Uterus (tissue), 4 donors: Measurements from ENCODE around the gene AKR1E2. TPM values are rescaled to one million over a fixed set of nuclear protein-coding genes. Genes with fewer than 3 reads are reported as not detected.

Experiments
- DNase-seq, 2 donors: peaks; one replicate each; pipeline ENCODE4 v3.0.0-alpha.2; 2019 to 2020
- H3K27ac ChIP-seq, 2 donors: fragments of 200-600 bp; sonication (generic); 1 replicate in 1 of 2; 2 replicates in 1 of 2; pipeline ENCODE4 v1.5.1; 2016 to 2018
- H3K27me3 ChIP-seq, 2 donors: fragments of 200-600 bp; sonication (generic); one replicate each; pipeline ENCODE4 v1.5.1; 2018 to 2019; ENCODE audit warnings: control low read depth in 1 of 2
- H3K36me3 ChIP-seq, 2 donors: fragments of 200-600 bp; sonication (generic); one replicate each; pipeline ENCODE4 v1.5.1; 2019; ENCODE audit warnings: control low read depth in 1 of 2
- H3K4me1 ChIP-seq, 2 donors: fragments of 200-600 bp; sonication (generic); one replicate each; pipeline ENCODE4 v1.5.1; 2018 to 2019; ENCODE audit warnings: control low read depth in 1 of 2
- H3K4me3 ChIP-seq, 2 donors: fragments of 200-600 bp; sonication (generic); 1 replicate in 1 of 2; 2 replicates in 1 of 2; pipeline ENCODE4 v1.5.1; 2018 to 2019; ENCODE audit warnings: mild to moderate bottlenecking in 1 of 2
- H3K9me3 ChIP-seq, 2 donors: fragments of 200-600 bp; sonication (generic); one replicate each; pipeline ENCODE4 v1.5.1; 2019; ENCODE audit warnings: control low read depth in 1 of 2
- CTCF ChIP-seq, 4 experiments: fragments of 200-600 bp in 2 of 4; fragments of 450-650 bp in 2 of 4; sonication (generic) in 2 of 4; IDR thresholded peaks; one replicate each; pipeline ENCODE4 v1.5.1; 2016 to 2019; ENCODE audit warnings: antibody characterized with exemption in 4 of 4, mild to moderate bottlenecking in 2 of 4, moderate library complexity in 1 of 4
- POLR2A ChIP-seq, 2 donors: fragments of 450-650 bp; IDR thresholded peaks; one replicate each; pipeline ENCODE4 v1.6.1; 2016; ENCODE audit warnings: antibody characterized with exemption in 2 of 2, mild to moderate bottlenecking in 1 of 2, moderate library complexity in 1 of 2
- intact Hi-C: fragments of 100-400 bp; cut with DNase I; formaldehyde crosslinking; loops from one replicate; pipeline ENCODE4 v1.15.1; 2023; ENCODE audit warnings: low total_unique reads
- total RNA-seq, 4 donors: library from RNA; depleted of rRNA in 3 of 4; stranded (reverse); fragments of >200 nt in 3 of 4; gene quantifications; one replicate each; pipeline versions ENCODE4 v1.1.0 to v1.2.4, GENCODE V29; 2014 to 2023
- donor health status: DM: yes; HTN: yes; CAD: no.

AKR1E2 gene
- total RNA-seq, 4 donors from 2014 or later: 1.8 to 31.3 (median 16.1) TPM

GRCh38 chr10:4838743-4839142 lies 12.7 kb downstream of the AKR1E2 start:
- H3K4me3 ChIP-seq: no peak overlapping the region
- H3K27ac ChIP-seq: no peak overlapping the region
- DNase-seq: no peak
- intact Hi-C loops: no loop called here
- no peak for TF ChIP-seq POLR2A (IDR thresholded peaks at IDR 0.05)
- TF ChIP-seq CTCF (IDR thresholded peaks at IDR 0.05): no peak
- H3K36me3 ChIP-seq: no peaks in the 10 kb centered on the region
- H3K4me1 ChIP-seq: no peaks in the 10 kb centered on the region
- H3K27me3 ChIP-seq: no peaks in the 10 kb centered on the region
- no peaks in the 10 kb centered on the region for H3K9me3 ChIP-seq

- Histone ChIP-seq H3K36me3 (no peaks in the 10 kb centered on the region), H3K9me3 (no peaks in the 10 kb centered on the region), H3K27ac (no peak overlapping the region), H3K27me3 (no peaks in the 10 kb centered on the region), H3K4me1 (no peaks in the 10 kb centered on the region), H3K4me3 (no peak overlapping the region)
- intact Hi-C loops: no loop called here
- DNase-seq: no peak
- TF ChIP-seq POLR2A (IDR thresholded peaks at IDR 0.05) (no peak), CTCF (IDR thresholded peaks at IDR 0.05) (no peak)
Measured at GRCh38 chr10:4839353-4839752, 13.3 kb downstream of the AKR1E2 start.

GRCh38 chr10:4840151-4840550 lies 14.1 kb downstream of the AKR1E2 start:
- Histone ChIP-seq H3K27me3 (no peaks in the 10 kb centered on the region), H3K4me3 (no peak overlapping the region), H3K27ac (no peak overlapping the region), H3K4me1 (no peaks in the 10 kb centered on the region), H3K36me3 (no peaks in the 10 kb centered on the region), H3K9me3 (no peaks in the 10 kb centered on the region)
- TF ChIP-seq CTCF (IDR thresholded peaks at IDR 0.05) (no peak), POLR2A (IDR thresholded peaks at IDR 0.05) (no peak)
- DNase-seq: no peak
- intact Hi-C loops: loop anchor here (10.0 kb wide), 1 partner anchor 595 kb away; no protein-coding TSS in a partner anchor

- Histone ChIP-seq H3K27me3 (no peaks in the 10 kb centered on the region), H3K4me1 (no peaks in the 10 kb centered on the region), H3K36me3 (no peaks in the 10 kb centered on the region), H3K9me3 (no peaks in the 10 kb centered on the region), H3K27ac (no peak overlapping the region), H3K4me3 (no peak overlapping the region)
- no peak for TF ChIP-seq POLR2A (IDR thresholded peaks at IDR 0.05)
- no peak for TF ChIP-seq CTCF (IDR thresholded peaks at IDR 0.05)
- intact Hi-C loops: loop anchor here (10.0 kb wide), 1 partner anchor 591 kb away; no protein-coding TSS in a partner anchor
- DNase-seq: no peak
Measured at GRCh38 chr10:4843525-4844180, 17.6 kb downstream of the AKR1E2 start.

GRCh38 chr10:4844864-4845263 lies 18.9 kb downstream of the AKR1E2 start:
- Histone ChIP-seq H3K27me3 (no peaks in the 10 kb centered on the region), H3K4me3 (no peak overlapping the region), H3K9me3 (no peaks in the 10 kb centered on the region), H3K27ac (no peak overlapping the region), H3K36me3 (no peaks in the 10 kb centered on the region), H3K4me1 (no peaks in the 10 kb centered on the region)
- intact Hi-C loops: loop anchor here (10.0 kb wide), 1 partner anchor 590 kb away; no protein-coding TSS in a partner anchor
- TF ChIP-seq CTCF (IDR thresholded peaks at IDR 0.05): no peak
- TF ChIP-seq POLR2A (IDR thresholded peaks at IDR 0.05): no peak
- DNase-seq: no peak
